ENCODE results near the gene MRPS5.
"Not testable (repeated sequence)": the region's sequence is repeated elsewhere in the genome, so short reads cannot be mapped to it uniquely, and the experiment has no call there.

The MRPS5 gene

DNA sequence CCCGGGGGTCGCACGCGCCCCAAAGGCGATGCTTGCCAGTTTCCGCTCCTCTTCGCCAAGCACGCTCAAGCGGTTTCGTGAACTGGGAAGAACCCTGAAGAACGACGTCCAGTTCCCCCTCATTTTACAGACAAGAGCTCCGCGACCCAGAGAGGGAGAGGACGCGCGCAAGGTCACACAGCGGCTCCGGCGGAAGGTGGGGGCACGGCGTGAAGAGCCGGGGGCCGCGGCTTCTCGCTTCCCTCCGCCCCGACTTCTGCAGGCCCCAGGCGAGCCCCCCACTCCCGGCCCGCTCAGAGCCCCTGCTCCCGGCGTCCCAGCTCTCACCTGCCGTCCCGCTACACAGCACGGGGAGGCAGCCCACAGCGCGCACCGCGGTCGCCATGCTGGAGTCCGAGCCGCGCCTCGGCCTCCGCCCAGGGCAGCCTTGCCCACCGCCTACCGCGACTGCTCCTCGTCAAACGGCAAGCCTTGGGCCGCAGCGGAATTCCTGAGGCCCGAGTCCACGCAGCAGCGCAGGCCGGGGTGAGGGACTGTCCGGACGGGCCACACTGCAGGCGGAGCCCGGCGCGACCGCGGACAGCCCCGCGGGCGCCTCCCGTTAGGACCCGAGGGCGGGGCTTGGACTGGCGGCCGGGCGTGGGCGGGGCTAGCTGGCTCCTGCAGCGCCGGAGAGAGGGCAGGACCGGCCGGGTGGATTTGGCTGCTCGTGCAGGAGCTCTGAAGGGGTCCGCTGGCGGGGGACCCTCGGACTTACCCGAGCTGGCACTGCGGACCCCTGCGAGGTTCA lies at the start of gene MRPS5:
Gene MRPS5, minus strand, starts transcription at position 402 of the 790 bp plus-strand sequence. Its CDS starts 17 bp downstream, at position 385.
- peak; percentile 15 to 89 (median 71) for DNase-seq

DNA sequence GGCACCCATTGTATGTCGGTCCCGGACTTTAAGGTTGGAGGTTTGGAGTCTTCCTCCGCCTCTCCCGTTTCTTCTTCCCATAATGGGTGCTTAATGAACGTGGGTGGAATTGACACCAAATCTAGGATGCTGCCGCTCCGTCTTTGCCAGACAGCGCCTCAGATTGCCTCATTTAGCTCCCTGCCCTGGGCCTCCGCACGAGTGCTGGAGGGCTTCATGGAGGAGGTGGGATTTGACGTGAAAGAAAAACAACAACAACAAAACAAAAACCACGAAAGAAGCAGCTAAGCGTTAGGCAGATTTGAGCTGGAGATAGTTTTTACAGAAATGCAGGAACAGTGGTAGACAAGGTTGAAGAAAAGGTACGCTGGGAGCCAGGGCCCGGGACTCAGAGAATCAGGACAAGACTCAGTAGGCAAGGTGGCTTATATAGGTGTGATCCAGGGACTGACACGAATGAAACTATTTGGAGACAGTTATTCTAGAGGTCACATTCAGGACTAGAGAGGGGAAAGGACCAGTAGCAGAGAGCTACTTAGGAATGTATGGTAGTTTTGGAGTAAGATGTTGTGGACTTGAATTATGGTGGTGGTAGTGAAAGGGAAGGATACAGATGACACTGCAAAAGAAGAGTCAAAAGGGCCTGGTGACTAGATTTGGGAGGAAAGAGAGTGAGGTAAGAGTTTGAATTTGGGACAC lies 44.6 kb upstream of the MRPS5 start:
- peak in 1 of 51 donors; percentile 15 for DNase-seq

DNA sequence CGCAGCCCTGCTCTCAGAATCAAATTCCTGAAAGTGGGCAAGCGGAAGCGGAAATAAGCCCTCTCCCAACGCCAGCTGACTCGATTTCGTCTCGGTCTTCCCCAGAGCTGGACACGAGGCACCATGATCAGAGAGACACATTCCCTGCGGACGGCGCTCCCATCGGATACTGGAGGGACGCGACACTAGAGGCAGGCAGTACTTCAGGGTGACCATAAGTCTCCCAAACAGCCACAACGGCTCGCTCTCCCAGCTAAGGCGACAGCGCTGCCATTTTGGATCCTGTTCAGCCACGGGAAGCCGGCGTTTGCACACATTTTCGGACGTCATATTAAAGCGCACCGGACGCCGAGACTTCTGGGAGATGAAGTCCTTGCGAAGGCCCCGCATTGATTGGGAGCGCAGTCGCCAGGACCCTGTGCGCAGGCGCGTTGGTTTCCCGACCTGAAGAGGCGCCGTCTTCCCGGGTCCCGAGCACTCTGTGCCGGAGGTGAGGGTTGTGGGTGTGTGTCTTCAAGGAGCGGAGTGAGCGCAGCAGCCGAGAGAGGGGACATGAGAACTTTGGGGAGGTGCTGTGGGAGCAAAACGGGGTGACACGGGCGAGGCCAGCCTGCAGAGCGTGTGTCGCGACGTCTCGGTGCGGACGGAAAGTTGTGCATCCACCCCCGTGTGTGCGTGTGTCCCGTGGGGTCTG lies 43.9 kb upstream of the MRPS5 start, which contains the start of gene ZNF2:
Gene ZNF2, plus strand, starts transcription at position 439 of the 694 bp plus-strand sequence. CDS start 10,418 bp downstream, outside the sequence.
- DNase-seq = peak; percentile 81 to 99 (median 96)

DNA sequence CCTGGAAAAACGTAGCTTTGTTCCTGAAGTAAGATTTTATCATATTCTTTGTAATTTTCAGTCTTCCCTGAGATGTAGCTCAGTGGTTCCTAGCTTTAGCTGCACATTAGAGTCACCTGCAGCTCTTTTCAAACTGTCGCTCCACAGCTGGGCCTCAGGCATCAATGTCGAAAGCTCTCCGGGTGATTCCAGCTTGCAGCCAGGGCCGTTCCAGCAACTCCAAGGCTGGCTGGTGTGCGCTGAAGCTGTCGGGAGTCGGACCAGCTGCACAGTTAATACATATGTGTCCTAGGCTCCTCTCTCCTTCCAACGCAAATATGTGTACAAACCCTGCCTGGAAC lies 43.4 kb upstream of the MRPS5 start:
- no peak for DNase-seq

DNA sequence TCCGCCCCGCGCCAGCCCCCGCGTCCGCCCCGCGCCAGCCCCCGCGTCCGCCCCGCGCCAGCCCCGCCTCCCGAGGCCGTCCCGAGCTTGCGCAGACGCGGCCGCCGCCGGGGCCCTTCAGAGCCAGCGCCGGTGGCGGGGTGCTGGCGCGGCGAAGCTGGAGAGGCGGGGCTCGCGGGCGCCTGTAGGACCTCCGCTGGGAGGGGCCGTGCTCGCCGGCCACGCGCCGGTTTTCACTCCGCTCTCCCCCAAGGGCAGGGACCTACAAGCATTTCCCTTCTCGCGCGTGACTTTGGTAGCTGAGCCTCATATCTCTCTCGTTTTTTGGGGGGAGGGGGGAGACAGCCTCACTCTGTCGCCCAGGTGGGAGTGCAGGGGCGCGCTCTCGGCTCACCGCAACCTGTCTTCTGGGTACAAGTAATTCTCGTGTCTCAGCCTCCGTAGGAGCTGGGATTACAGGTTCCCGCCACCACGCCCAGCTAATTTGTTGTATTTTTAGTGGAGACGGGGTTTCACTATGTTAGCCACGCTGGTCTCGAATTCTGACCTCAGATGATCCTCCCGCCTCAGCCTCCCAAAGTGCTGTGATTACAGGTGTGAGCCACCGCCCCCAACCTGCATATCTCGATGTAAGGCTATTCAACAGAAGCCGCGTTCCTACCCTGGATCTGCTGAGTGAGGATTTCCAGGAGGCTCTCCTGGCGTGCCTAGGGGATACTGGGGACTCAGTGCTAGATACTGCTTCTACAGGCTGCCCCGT lies 38.3 kb upstream of the MRPS5 start, which contains the start of gene ZNF514:
Gene ZNF514, minus strand, starts transcription at position 159 of the 760 bp plus-strand sequence. CDS start 6,595 bp downstream, outside the sequence.
- DNase-seq = peak in 49 of 51 donors; percentile 12 to 89 (median 58)

DNA sequence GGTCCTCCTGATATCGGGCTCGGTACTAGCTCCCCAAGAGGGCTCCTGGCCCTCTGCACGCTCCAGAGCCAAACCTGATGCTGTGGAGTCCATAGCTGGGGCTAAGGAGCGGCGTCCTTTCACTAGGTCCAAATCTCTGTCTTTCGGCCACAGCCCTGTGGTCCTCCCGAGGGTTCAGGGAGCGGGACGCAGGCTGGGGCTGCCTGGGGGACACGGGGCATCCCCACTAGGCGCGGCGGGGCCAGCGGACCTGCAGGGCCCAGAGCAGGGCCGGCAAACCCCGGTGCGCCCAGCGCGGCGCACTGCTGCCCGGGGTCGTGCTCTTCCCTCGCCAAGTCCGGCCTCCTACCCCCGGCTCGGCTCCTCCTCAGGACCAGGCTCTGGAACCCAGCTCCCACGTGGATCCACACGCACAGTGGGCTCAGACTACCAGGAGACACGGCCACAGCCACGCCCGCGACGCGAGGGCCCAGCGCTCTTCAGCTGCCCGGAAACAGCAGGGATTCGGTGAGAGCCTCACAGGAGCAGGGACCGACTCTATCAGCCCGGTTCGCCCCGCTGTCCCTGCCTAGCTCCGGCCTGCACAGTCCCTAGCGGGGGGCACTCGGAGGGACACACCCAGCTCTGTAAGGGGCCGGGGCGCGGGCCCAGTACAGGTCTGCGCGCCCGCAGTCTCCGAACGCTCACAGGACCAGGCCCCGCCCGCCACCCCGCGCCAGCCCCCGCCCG lies 37.4 kb upstream of the MRPS5 start:
- peak in 38 of 51 donors; percentile 12 to 77 (median 48) for DNase-seq

DNA sequence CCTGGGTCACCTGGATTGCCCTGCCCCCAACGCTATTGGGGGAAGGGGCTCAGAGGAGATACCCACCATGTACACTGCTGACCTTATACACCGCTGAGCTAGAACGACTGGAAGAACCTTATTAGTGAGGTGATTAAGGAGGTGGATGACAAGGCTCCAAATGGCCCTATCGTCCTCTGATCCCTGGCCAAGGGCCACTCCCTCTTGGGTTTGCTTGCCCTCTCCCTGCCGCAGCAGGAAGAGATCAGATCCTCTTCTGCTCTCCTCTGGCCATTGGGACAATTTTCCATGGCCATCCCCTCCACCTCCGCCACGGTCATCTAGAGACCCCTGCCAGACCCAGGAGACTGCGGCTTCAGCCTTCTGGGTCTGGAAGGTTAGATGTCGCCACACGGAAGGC lies 36.8 kb upstream of the MRPS5 start:
- peak in 1 of 51 donors; percentile 10 for DNase-seq

DNA sequence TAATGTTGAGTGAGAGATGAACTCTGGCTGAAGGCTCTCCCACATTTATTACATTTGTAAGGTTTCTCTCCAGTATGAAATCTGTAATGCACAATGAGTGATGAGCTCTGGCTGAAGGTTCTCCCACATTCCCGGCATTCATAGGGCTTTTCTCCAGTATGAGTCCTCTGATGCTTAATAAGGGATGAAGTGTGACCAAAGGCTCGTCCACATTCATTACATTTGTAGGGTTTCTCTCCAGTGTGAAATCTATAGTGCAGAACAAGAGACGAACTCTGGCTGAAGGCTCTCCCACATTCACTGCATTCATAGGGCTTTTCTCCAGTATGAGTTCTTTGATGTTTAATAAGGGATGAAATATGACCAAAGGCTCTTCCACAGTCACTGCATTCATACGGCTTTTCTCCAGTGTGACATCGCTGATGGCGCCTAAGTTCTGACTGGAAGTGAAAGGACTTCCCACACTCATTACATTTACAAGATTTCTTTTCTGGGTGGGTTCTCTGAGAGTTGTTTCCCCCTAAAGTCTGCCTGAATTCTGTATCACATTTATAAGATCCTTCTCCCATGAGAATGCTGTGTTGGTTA lies 27.9 kb upstream of the MRPS5 start:
- DNase-seq = no peak

DNA sequence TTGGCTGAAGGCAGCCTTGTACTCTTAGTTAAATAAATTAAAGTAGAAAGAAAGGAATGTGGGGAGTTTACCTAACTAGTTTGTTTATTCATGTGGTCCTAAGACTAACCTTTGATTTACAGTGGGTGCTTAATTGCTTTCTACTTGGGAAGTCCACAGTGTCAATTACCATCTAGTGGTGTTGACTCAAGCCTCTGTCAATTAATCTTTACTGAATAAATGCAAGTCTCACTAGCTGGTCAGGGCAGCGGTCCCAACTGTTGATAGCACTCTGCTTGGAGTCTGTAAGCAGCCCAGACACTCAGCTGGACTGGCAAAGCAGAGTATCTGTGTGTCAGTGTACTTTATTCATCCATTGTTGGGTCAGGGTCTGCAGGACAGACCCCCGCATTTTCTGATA lies 22.2 kb upstream of the MRPS5 start:
- DNase-seq = no peak

DNA sequence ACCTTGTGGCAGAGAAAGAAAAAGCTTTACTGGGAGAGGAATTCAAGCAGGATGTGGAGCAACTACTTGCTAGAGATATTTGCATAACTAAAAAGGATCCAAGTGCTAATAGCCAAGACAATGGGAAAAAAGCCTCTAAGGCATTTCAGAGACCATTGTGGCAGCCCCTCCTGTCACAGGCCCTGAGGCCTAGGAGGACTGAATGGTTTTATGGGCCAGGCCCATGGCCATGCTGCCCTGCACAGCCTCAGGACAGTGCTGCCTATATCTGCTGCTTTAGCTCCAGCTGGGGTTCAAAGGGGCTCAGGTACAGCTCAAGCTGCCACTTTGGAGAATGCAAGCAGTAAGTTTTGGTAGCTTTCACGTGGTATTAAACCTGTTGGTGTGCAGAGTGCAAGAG lies 17.1 kb upstream of the MRPS5 start:
- no peak for DNase-seq

DNA sequence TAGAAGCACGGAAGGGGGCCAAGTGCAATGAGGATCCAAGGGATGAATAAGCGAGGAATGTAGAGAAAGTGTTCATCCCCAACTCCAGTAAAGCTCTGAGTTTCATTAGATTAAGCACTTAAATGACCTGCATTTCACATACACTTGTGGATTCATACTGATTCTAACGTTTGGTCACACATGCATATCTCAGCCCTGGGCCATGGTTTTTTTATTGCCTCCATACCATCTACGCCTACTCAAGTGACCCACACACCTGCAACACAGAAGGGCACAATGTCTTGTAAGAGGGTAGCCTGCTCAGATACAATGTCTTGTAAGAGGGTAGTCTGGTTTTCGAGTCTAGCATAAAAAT lies 566 bp upstream of the MRPS5 start:
- DNase-seq = no peak

DNA sequence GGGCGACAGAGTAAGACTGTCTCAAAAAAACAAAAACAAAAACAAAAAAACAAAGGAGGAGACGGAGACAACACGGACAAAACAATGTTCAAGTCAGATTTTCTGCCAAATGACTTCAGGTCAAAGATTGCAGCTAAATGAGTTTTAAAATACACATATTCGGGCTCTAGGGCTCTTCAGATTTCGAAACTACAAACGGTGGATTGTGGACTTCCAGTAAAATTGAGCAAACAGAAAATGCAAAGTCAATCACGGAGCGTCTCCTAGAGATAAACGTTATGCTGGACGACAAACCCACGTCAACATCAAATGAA lies 558 bp downstream of the MRPS5 start:
- no peak for DNase-seq

DNA sequence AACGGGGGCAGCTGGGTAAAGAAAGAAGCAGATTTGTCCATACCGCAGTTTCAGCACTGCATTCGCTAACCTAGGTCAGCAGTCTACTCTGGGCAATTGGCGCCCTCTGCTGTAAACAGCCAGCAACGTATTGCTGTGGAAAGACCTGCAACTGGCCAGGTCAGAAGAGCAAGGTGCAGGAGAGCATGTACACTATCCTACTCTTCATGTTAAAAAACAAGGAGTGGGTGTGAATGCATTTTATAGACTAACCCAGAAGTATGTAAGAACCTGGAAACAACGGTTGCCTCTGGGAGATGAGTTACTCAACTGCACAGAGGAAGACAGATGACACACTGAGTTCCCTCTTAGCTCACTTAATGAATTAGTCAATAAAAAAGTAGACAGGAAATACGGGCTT lies 6.2 kb downstream of the MRPS5 start:
- peak in 42 of 51 donors; percentile 2 to 77 (median 32) for DNase-seq

DNA sequence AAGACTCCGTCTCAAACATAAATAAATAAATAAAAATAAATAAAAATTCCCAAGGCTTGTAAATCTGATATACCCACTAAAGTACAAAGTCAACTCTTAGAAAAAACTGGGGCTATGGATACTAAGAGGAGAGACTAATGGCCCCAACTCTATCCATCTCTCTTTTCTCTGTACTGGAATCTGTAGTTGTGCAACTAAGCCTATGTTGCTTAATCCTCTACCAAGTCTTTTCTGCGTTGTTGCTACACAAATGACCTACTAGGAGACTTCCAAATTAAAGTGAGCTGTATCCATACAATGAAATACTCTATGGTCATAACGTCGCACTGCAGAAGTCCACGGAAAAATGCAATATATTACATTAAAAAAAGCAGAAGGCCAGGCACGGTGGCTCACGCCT lies 8.1 kb downstream of the MRPS5 start:
- DNase-seq = no peak

DNA sequence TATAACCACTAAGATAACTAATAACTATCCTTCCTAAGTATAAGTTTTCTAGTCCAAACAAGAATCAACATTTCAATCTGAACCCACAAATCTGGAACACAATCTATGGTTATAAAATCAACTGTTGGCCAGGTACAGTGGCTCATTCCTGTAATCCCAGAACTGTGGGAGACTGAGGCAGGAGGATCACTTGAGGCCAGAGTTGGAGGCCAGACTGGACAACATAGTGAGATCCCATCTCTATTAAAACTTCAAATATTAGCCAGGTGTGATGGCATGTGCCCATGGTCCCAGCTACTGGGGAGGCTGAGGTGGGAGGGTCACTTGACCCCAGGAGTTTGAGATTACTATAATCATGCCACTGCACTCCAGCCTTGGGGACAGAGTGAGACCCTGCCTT lies 11.2 kb downstream of the MRPS5 start:
- no peak for DNase-seq

DNA sequence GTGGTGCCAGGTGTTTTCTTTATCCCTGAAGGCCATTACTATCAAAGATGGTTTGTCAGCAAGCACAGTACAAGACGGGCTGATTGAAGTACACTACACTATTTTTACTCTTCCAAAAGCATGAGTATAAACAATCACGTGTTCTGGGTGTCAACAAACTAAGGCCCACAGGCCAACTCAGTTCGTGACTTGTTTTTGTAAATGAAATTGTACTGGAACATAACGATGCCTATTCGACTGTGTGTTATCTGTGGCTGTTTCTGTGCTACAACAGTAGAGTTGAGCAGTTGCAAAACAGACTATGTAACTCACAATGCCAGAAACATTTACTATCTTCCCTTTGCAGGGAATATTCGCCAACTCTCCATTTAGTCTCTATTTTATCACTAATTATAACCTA lies 12.3 kb downstream of the MRPS5 start:
- no peak for DNase-seq

DNA sequence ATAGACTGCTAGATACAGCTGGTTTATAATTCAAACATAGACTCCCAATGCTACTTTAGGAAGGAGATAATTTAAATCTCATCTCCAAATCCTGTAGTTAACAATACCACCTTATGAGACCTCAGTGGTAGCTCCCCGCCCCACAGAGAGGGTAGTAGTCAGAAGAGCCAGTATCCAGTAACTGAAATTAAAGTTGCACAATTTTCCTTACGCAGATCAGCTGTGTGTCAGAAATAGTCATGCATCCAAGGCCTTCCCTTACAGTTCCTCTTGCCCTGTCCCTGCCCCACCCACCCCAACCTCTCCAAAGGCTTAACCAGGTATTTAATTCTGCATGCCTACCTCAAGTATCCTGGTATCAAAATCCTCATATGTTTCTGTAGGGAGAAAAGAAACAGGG lies 15.5 kb downstream of the MRPS5 start:
- no peak for DNase-seq

DNA sequence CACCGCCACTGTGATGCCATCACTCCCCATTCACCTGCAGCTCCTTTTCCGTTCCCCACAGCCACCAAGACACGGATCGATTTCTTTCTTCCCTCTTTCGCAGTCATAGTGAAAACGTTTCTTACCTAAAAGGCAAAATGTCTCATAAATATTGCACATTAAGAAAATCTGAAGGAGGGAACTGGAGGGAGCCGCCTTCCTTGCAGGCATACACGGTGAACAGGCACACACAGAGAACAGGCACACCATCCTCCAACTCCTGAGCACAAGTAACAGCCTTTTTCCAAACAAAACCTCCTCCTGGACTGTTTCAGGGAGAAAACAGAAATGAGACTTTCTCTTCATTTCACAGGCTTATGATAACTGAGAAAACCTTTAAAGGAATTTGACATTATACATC lies 17.0 kb downstream of the MRPS5 start:
- DNase-seq = no peak

DNA sequence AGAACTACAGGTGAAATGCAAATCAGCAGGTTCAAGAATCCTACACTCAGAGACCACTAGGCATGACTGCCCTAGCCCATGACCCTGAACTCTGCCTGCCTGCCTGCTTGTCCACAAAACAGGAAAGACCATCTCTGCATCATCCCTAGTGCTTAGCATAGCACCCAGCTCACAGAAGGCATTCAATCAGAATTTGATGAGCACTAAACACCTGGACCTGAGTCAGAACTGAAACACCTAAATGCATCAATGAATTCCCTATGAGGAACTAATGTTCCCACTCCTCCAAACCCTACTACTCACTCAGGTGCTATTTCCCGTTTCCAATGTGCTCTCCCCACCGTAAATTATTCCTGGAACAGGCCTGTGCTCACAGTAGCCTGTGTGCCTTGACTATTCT lies 21.7 kb downstream of the MRPS5 start:
- no peak for DNase-seq

DNA sequence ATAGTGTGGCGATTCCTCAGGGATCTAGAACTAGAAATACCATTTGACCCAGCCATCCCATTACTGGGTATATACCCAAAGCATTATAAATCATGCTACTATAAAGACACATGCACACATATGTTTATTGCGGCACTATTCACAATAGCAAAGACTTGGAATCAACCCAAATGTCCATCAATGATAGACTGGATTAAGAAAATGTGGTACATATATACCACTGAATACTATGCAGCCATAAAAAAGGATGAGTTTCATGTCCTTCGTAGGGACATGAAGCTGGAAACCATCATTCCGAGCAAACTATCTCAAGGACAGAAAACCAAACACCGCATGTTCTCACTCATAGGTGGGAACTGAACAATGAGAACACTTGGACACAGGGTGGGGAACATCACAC lies 23.3 kb downstream of the MRPS5 start:
- not testable (repeated sequence) for DNase-seq

All from hypothalamus (tissue), 51 donors.